IPS DF 6.9 (cell line): ENCODE results near the gene CMC2.
A peak's percentile ranks its signal among the peaks of the same experiment; 100 is the strongest.

ENCODE experiments used
- DNase-seq: peaks from one replicate; pipeline ENCODE4 v3.0.0-alpha.2; 2013; ENCODE audit warnings: low read depth, low spot score
- H3K27ac ChIP-seq: one replicate; pipeline ENCODE4 v1.5.1; 2013; ENCODE audit warnings: low read length, control low read depth
- H3K27me3 ChIP-seq: 2 replicates; pipeline ENCODE4 v1.6.1; 2013; ENCODE audit warnings: mild to moderate bottlenecking, low read length; ENCODE audit not compliant: control insufficient read depth, insufficient read depth
- H3K36me3 ChIP-seq: 2 replicates; pipeline ENCODE4 v1.6.1; 2013; ENCODE audit warnings: low read length; ENCODE audit not compliant: control insufficient read depth, insufficient read depth
- H3K4me1 ChIP-seq: 2 replicates; pipeline ENCODE4 v1.6.1; 2013; ENCODE audit warnings: low read length; ENCODE audit not compliant: control insufficient read depth, insufficient read depth
- H3K4me3 ChIP-seq: 2 replicates; pipeline ENCODE4 v1.5.1; 2013; ENCODE audit warnings: mild to moderate bottlenecking, low read length
- H3K9me3 ChIP-seq: 2 replicates; pipeline ENCODE4 v1.6.1; 2013; ENCODE audit warnings: low read length, inconsistent platforms; ENCODE audit not compliant: control insufficient read depth, insufficient read depth
- WGBS: extraction: QIAGEN DNeasy Blood & Tissue Kit; methylation state at CpG from one replicate; pipeline ENCODE4 v1.1.7; 2013; ENCODE audit warnings: mixed read lengths, missing lambda C conversion rate; ENCODE audit not compliant: insufficient read length, insufficient coverage; 5-methylcytosine and 5-hydroxymethylcytosine counted together

The CMC2 gene

GRCh38 chr16:80932708-80933095 lies 74.0 kb downstream of the CMC2 start:
- Histone ChIP-seq H3K36me3 (no peaks in the 10 kb centered on the region; the same call in 1 of the 2 replicates), H3K9me3 (no peaks in the 10 kb centered on the region), H3K4me3 (peak overlapping the region; percentile 42), H3K27me3 (peaks cover 10% of the 10 kb centered on the region), H3K27ac (no peak overlapping the region), H3K4me1 (peaks cover 2% of the 10 kb centered on the region; the same call in 1 of the 2 replicates)
- WGBS, result no CpG with 5 or more reads among the region's 20 CpGs
- no peak for DNase-seq

- WGBS, result no CpG with 5 or more reads among the region's 67 CpGs
- no peaks in the 10 kb centered on the region; the same call in 1 of the 2 replicates for H3K36me3 ChIP-seq
- H3K4me3 ChIP-seq, result peak overlapping the region; percentile 42; the same call in 1 of the 2 replicates
- H3K27ac ChIP-seq, result no peak overlapping the region
- H3K4me1 ChIP-seq, result peaks cover 2% of the 10 kb centered on the region; the same call in 1 of the 2 replicates
- H3K9me3 ChIP-seq, result no peaks in the 10 kb centered on the region
- no peak for DNase-seq
- H3K27me3 ChIP-seq, result peaks cover 10% of the 10 kb centered on the region
These were observed 74.6 kb downstream of the CMC2 start for GRCh38 chr16:80931801-80932707.

- Histone ChIP-seq H3K36me3 (no peaks in the 10 kb centered on the region), H3K4me3 (no peak overlapping the region), H3K27ac (no peak overlapping the region), H3K9me3 (no peaks in the 10 kb centered on the region), H3K27me3 (no peaks in the 10 kb centered on the region), H3K4me1 (no peaks in the 10 kb centered on the region)
- DNase-seq, result peak; percentile 72
- WGBS, result no CpG with 5 or more reads among the region's 8 CpGs
These were observed 82.2 kb downstream of the CMC2 start for GRCh38 chr16:80924372-80924978.

- Histone ChIP-seq H3K9me3 (no peaks in the 10 kb centered on the region), H3K27ac (no peak overlapping the region)
These were observed 83.3 kb downstream of the CMC2 start for GRCh38 chr16:80923356-80923755.

More at GRCh38 chr16:80923356-80923755, 83.3 kb downstream of the CMC2 start:
- Histone ChIP-seq H3K4me1 (no peaks in the 10 kb centered on the region), H3K27me3 (no peaks in the 10 kb centered on the region), H3K36me3 (no peaks in the 10 kb centered on the region), H3K4me3 (no peak overlapping the region)
- no peak for DNase-seq
- no CpG with 5 or more reads among the region's 4 CpGs for WGBS
